ENCODE measurements around the gene ABLIM2. TPM values are rescaled to one million over a fixed set of nuclear protein-coding genes. Genes with fewer than 3 reads are reported as not detected.
"Not testable (repeated sequence)": the region's sequence is repeated elsewhere in the genome, so short reads cannot be mapped to it uniquely, and the experiment has no call there.

ABLIM2 gene
- total and polyA plus RNA-seq, 2 of the 4 experiments (the other 2 are of a cell fraction): under 0.01 to 0.10 TPM

GRCh38 chr4:8140915-8141314, 17.7 kb downstream of the ABLIM2 start:
- Histone ChIP-seq H3K9me3 (ENCODE audit: control insufficient read depth, insufficient read depth, low read length) (peaks cover 2% of the 10 kb centered on the region; the same call in 1 of the 2 replicates), H2AFZ (replicated peaks; ENCODE audit: low read length, poor library complexity) (no peak overlapping the region), H3K27ac (ENCODE audit: insufficient read depth, low read length) (no peak overlapping the region), H3K36me3 (ENCODE audit: control insufficient read depth, insufficient read depth, low read length) (no peaks in the 10 kb centered on the region), H3K4me1 (ENCODE audit: control insufficient read depth, insufficient read depth, low read length) (no peaks in the 10 kb centered on the region), H4K91ac (ENCODE audit: insufficient read depth, low read depth, low read length) (no peak overlapping the region), H4K8ac (ENCODE audit: low read depth in 2 of 2, low read length in 2 of 2) (no peak overlapping the region), H2BK120ac (ENCODE audit: low read depth, low read length) (no peak overlapping the region), H2AK5ac (ENCODE audit: low read depth, low read length) (no peak overlapping the region), H3K23ac (ENCODE audit: low read depth, low read length) (no peak overlapping the region), H4K20me1 (ENCODE audit: insufficient read depth, low read length) (no peaks in the 10 kb centered on the region), H2AK9ac (replicated peaks; ENCODE audit: low read depth, low read length, poor library complexity) (no peak overlapping the region), H3K9ac (ENCODE audit: low read depth, low read length) (no peak overlapping the region), H2BK5ac (ENCODE audit: low read depth, low read length, poor library complexity, severe bottlenecking) (no peak overlapping the region), H3K27me3 (ENCODE audit: control insufficient read depth, insufficient read depth, low read length) (peaks cover 51% of the 10 kb centered on the region), H3K4me2 (ENCODE audit: low read depth, low read length) (no peak overlapping the region), H2BK15ac (ENCODE audit: low read depth, low read length) (no peak overlapping the region), H3K9me1 (ENCODE audit: insufficient read depth, low read length) (no peaks in the 10 kb centered on the region), H2BK20ac (ENCODE audit: low read depth, low read length) (no peak overlapping the region), H3K4me3 (ENCODE audit: insufficient read depth, low read depth, low read length) (no peak overlapping the region), H3K18ac (ENCODE audit: low read depth, low read length) (no peak overlapping the region), H4K5ac (ENCODE audit: low read depth, low read length) (no peak overlapping the region), H3K14ac (replicated peaks; ENCODE audit: low read depth, low read length) (no peak overlapping the region), H3K79me1 (ENCODE audit: low read depth in 1 of 2, low read length in 2 of 2) (no peaks in the 10 kb centered on the region), H3K56ac (ENCODE audit: extremely low read depth, insufficient read depth, low read length) (no peak overlapping the region), H3K4ac (ENCODE audit: low read depth, low read length) (no peak overlapping the region)
- DNase-seq (no peak), ATAC-seq (ENCODE audit: low read depth) (no peak)
- TF ChIP-seq ELK1 (IDR thresholded peaks at IDR 0.05; ENCODE audit: borderline replicate concordance, low read depth, low read length): no peak
- 47% methylated on average over 3 of the region's 6 CpGs; no CpG with 5 or more reads in 1 of the 2 experiments for WGBS, 2 experiments (ENCODE audit: extremely low coverage in 2 of 2, insufficient read length in 1 of 2)
- CTCF ChIA-PET: no interaction called here
- dilution Hi-C loops (cut with HindIII; ENCODE audit: low sequenced_read_pairs, unreplicated experiment) (no loop called here), in situ Hi-C loops (cut with MboI; ENCODE audit: low sequenced_read_pairs) (no loop called here), intact Hi-C loops (cut with micrococcal nuclease) (no loop called here)
- no TSS peak for BruUV-seq (replicated peaks)
- POLR2A ChIA-PET (ENCODE audit: unreplicated experiment): no interaction called here

GRCh38 chr4:8139726-8140125, 18.9 kb downstream of the ABLIM2 start:
- H3K14ac ChIP-seq (replicated peaks; ENCODE audit: low read depth, low read length); H2AK5ac ChIP-seq (ENCODE audit: low read depth, low read length); in situ Hi-C loops (cut with MboI; ENCODE audit: low sequenced_read_pairs); H2AK9ac ChIP-seq (replicated peaks; ENCODE audit: low read depth, low read length, poor library complexity); H2AFZ ChIP-seq (replicated peaks; ENCODE audit: low read length, poor library complexity); H3K9me3 ChIP-seq (ENCODE audit: control insufficient read depth, insufficient read depth, low read length); H4K91ac ChIP-seq (ENCODE audit: insufficient read depth, low read depth, low read length); ATAC-seq (ENCODE audit: low read depth); H3K27ac ChIP-seq (ENCODE audit: insufficient read depth, low read length); H2BK5ac ChIP-seq (ENCODE audit: low read depth, low read length, poor library complexity, severe bottlenecking); BruUV-seq (replicated peaks); H3K9ac ChIP-seq (ENCODE audit: low read depth, low read length); H3K4me1 ChIP-seq (ENCODE audit: control insufficient read depth, insufficient read depth, low read length); dilution Hi-C loops (cut with HindIII; ENCODE audit: low sequenced_read_pairs, unreplicated experiment); H3K9me1 ChIP-seq (ENCODE audit: insufficient read depth, low read length); H3K36me3 ChIP-seq (ENCODE audit: control insufficient read depth, insufficient read depth, low read length); H4K8ac ChIP-seq (ENCODE audit: low read depth in 2 of 2, low read length in 2 of 2); H3K79me1 ChIP-seq (ENCODE audit: low read depth in 1 of 2, low read length in 2 of 2); H3K23ac ChIP-seq (ENCODE audit: low read depth, low read length); H2BK20ac ChIP-seq (ENCODE audit: low read depth, low read length); H2BK120ac ChIP-seq (ENCODE audit: low read depth, low read length); H3K4ac ChIP-seq (ENCODE audit: low read depth, low read length); DNase-seq; H4K20me1 ChIP-seq (ENCODE audit: insufficient read depth, low read length); H3K56ac ChIP-seq (ENCODE audit: extremely low read depth, insufficient read depth, low read length); H4K5ac ChIP-seq (ENCODE audit: low read depth, low read length); H2BK15ac ChIP-seq (ENCODE audit: low read depth, low read length); intact Hi-C loops (cut with micrococcal nuclease); H3K18ac ChIP-seq (ENCODE audit: low read depth, low read length); H3K4me3 ChIP-seq (ENCODE audit: insufficient read depth, low read depth, low read length); H3K4me2 ChIP-seq (ENCODE audit: low read depth, low read length): not testable (repeated sequence)
- ChIA-PET POLR2A (ENCODE audit: unreplicated experiment) (interaction anchor here (0.6 kb wide), 1 partner anchor 84 kb away, joined by 17 read pairs; no protein-coding TSS in a partner anchor), CTCF (interaction anchor here (0.6 kb wide), 1 partner anchor 334 kb away, joined by 3 read pairs; no protein-coding TSS in a partner anchor)
- no CpG with 5 or more reads among the region's 5 CpGs for WGBS, 2 experiments (ENCODE audit: extremely low coverage in 2 of 2, insufficient read length in 1 of 2)
- peaks cover 50% of the 10 kb centered on the region for H3K27me3 ChIP-seq (ENCODE audit: control insufficient read depth, insufficient read depth, low read length)
